H9 (cell line): ENCODE results near the gene WWC2. TPM values are rescaled to one million over a fixed set of nuclear protein-coding genes. Genes with fewer than 3 reads are reported as not detected.
A peak's percentile ranks its signal among the peaks of the same experiment; 100 is the strongest.

ENCODE experiments used
- DNase-seq: peaks from one replicate; pipeline ENCODE4 v3.0.0-alpha.2; 2017
- H2AFZ ChIP-seq: one replicate; pipeline ENCODE4 v1.6.1; 2013; ENCODE audit warnings: mild to moderate bottlenecking, low read length, control low read depth, moderate library complexity
- H2AK5ac ChIP-seq: 2 replicates; pipeline ENCODE4 v1.6.1; 2013; ENCODE audit warnings: low read length, control low read depth, mixed read lengths; ENCODE audit not compliant: insufficient read length
- H2BK120ac ChIP-seq: one replicate; pipeline ENCODE4 v1.6.1; 2013; ENCODE audit warnings: low read depth, mild to moderate bottlenecking, low read length, control low read depth, inconsistent platforms; ENCODE audit not compliant: poor library complexity, severe bottlenecking
- H2BK12ac ChIP-seq: 2 replicates; pipeline ENCODE4 v1.6.1; 2013; ENCODE audit warnings: low read length, control low read depth, mixed read lengths, low read depth; ENCODE audit not compliant: insufficient read length
- H2BK15ac ChIP-seq: 2 replicates; pipeline ENCODE4 v1.6.1; 2013; ENCODE audit warnings: low read depth, low read length, control low read depth
- H2BK20ac ChIP-seq: one replicate; pipeline ENCODE4 v1.6.1; 2013; ENCODE audit warnings: low read depth, mild to moderate bottlenecking, low read length, control low read depth, inconsistent platforms; ENCODE audit not compliant: poor library complexity, severe bottlenecking
- H2BK5ac ChIP-seq: 2 replicates; pipeline ENCODE4 v1.6.1; 2013; ENCODE audit warnings: low read length, control low read depth, mixed read lengths; ENCODE audit not compliant: insufficient read length
- H3K14ac ChIP-seq: 2 replicates; pipeline ENCODE4 v1.6.1; 2013; ENCODE audit warnings: low read length, control low read depth; ENCODE audit not compliant: insufficient read depth
- H3K18ac ChIP-seq: 2 replicates; pipeline ENCODE4 v1.6.1; 2013; ENCODE audit warnings: low read depth, mild to moderate bottlenecking, mixed read lengths, low read length, control low read depth; ENCODE audit not compliant: insufficient read length
- H3K23ac ChIP-seq: 2 replicates; pipeline ENCODE4 v1.6.1; 2013; ENCODE audit warnings: low read length, control low read depth, mixed read lengths, low read depth; ENCODE audit not compliant: insufficient read length
- H3K23me2 ChIP-seq: 2 replicates; pipeline ENCODE4 v1.6.1; 2013; ENCODE audit warnings: low read depth, mild to moderate bottlenecking, mixed read lengths, low read length, control low read depth; ENCODE audit not compliant: insufficient read length, poor library complexity, severe bottlenecking
- H3K27ac ChIP-seq: 2 replicates; pipeline ENCODE4 v1.5.1; 2013; ENCODE audit warnings: low read length, control low read depth, mixed read lengths, low read depth; ENCODE audit not compliant: insufficient read length
- H3K27me3 ChIP-seq: 2 replicates; pipeline ENCODE4 v1.6.1; 2013; ENCODE audit warnings: low read length, control low read depth, inconsistent platforms; ENCODE audit not compliant: insufficient read depth
- H3K4ac ChIP-seq: 2 replicates; pipeline ENCODE4 v1.6.1; 2013; ENCODE audit warnings: low read depth, mild to moderate bottlenecking, control low read depth, inconsistent platforms, low read length, moderate library complexity
- H3K4me1 ChIP-seq: 2 replicates; pipeline ENCODE4 v1.6.1; 2013; ENCODE audit warnings: low read length, control low read depth, inconsistent platforms; ENCODE audit not compliant: insufficient read depth
- H3K4me2 ChIP-seq: 2 replicates; pipeline ENCODE4 v1.6.1; 2013; ENCODE audit warnings: low read length, control low read depth, mixed read lengths; ENCODE audit not compliant: insufficient read length, insufficient read depth
- H3K56ac ChIP-seq: 2 replicates; pipeline ENCODE4 v1.6.1; 2013; ENCODE audit warnings: low read depth, mild to moderate bottlenecking, mixed read lengths, low read length, control low read depth; ENCODE audit not compliant: insufficient read length
- H3K79me1 ChIP-seq: 2 replicates; pipeline ENCODE4 v1.6.1; 2013; ENCODE audit warnings: low read depth, mild to moderate bottlenecking, moderate library complexity, low read length, control low read depth, inconsistent platforms; ENCODE audit not compliant: insufficient read depth, poor library complexity, severe bottlenecking
- H3K79me2 ChIP-seq: 2 replicates; pipeline ENCODE4 v1.6.1; 2013; ENCODE audit warnings: low read length, control low read depth, inconsistent platforms; ENCODE audit not compliant: insufficient read depth
- H3K9ac ChIP-seq: 2 replicates; pipeline ENCODE4 v1.6.1; 2013; ENCODE audit warnings: low read length, control low read depth, mixed read lengths; ENCODE audit not compliant: insufficient read length; ENCODE audit errors: extremely low read depth
- H3K9me3 ChIP-seq: one replicate; pipeline ENCODE4 v1.6.1; 2013; ENCODE audit warnings: low read depth, low read length, inconsistent platforms; ENCODE audit not compliant: control insufficient read depth
- H3T11ph ChIP-seq: one replicate; pipeline ENCODE4 v1.6.1; 2013; ENCODE audit warnings: mild to moderate bottlenecking, low read length, control low read depth, inconsistent platforms
- H4K20me1 ChIP-seq: one replicate; pipeline ENCODE4 v1.6.1; 2013; ENCODE audit not compliant: control insufficient read depth, insufficient read length, insufficient read depth
- H4K5ac ChIP-seq: 2 replicates; pipeline ENCODE4 v1.6.1; 2013; ENCODE audit warnings: low read depth, mild to moderate bottlenecking, mixed read lengths, low read length, control low read depth; ENCODE audit not compliant: insufficient read length
- H4K8ac ChIP-seq: replicated peaks from 2 replicates; pipeline ENCODE4 v1.6.1; 2013; ENCODE audit warnings: low read length, control low read depth, mixed read lengths, low read depth; ENCODE audit not compliant: insufficient read length
- H4K91ac ChIP-seq: 2 replicates; pipeline ENCODE4 v1.6.1; 2013; ENCODE audit warnings: low read depth, mild to moderate bottlenecking, moderate library complexity, mixed read lengths, low read length, control low read depth; ENCODE audit not compliant: insufficient read length
- H3K27ac Mint-ChIP-seq, 3 experiments: 2 replicates in 2 of 3; 3 replicates in 1 of 3; pipeline ENCODE4 v1.8.0; 2020 to 2021; ENCODE audit warnings: mixed read lengths in 3 of 3, mild to moderate bottlenecking in 1 of 3, moderate library complexity in 1 of 3
- H3K27me3 Mint-ChIP-seq: 2 replicates; pipeline ENCODE4 v1.8.0; 2021; ENCODE audit warnings: low read depth, mild to moderate bottlenecking, moderate library complexity, mixed read lengths
- H3K36me3 Mint-ChIP-seq, 3 experiments: 2 replicates in 2 of 3; 3 replicates in 1 of 3; pipeline ENCODE4 v1.8.0; 2020 to 2021; ENCODE audit warnings: low read depth in 3 of 3, mixed read lengths in 3 of 3; ENCODE audit not compliant: insufficient read depth in 1 of 3
- H3K4me1 Mint-ChIP-seq, 2 experiments: 2 replicates each; pipeline ENCODE4 v1.8.0; 2020; ENCODE audit warnings: mixed read lengths in 2 of 2
- H3K4me3 Mint-ChIP-seq, 2 experiments: 2 replicates in 1 of 2; 3 replicates in 1 of 2; pipeline ENCODE4 v1.8.0; 2020 to 2021; ENCODE audit warnings: mild to moderate bottlenecking in 2 of 2, mixed read lengths in 2 of 2, moderate library complexity in 1 of 2
- H3K9me3 Mint-ChIP-seq, 2 experiments: 2 replicates in 1 of 2; 3 replicates in 1 of 2; pipeline ENCODE4 v1.8.0; 2020; ENCODE audit warnings: mild to moderate bottlenecking in 2 of 2, mixed read lengths in 2 of 2, moderate library complexity in 1 of 2
- WGBS: extraction: QIAGEN DNeasy Blood & Tissue Kit; methylation state at CpG from one replicate; pipeline ENCODE4 v1.1.7; 2013; ENCODE audit warnings: missing lambda C conversion rate, low lambda C conversion rate, mixed read lengths; ENCODE audit not compliant: insufficient read length; ENCODE audit errors: extremely low coverage; 5-methylcytosine and 5-hydroxymethylcytosine counted together
- total RNA-seq: library from RNA; stranded (reverse); gene quantifications from 2 replicates; pipeline ENCODE4 v1.2.1, GENCODE V29; 2021
- TF ChIP-seq, protein P1 (sequence below): fragments of 200-600 bp; sonication (generic); conservative IDR thresholded peaks from 3 replicates; pipeline ENCODE4 v1.8.0; 2021; ENCODE audit warnings: antibody characterized with exemption, mild to moderate bottlenecking

Gene WWC2
- total RNA-seq, 1 experiment from 2014 or later: 106 TPM

DNA sequence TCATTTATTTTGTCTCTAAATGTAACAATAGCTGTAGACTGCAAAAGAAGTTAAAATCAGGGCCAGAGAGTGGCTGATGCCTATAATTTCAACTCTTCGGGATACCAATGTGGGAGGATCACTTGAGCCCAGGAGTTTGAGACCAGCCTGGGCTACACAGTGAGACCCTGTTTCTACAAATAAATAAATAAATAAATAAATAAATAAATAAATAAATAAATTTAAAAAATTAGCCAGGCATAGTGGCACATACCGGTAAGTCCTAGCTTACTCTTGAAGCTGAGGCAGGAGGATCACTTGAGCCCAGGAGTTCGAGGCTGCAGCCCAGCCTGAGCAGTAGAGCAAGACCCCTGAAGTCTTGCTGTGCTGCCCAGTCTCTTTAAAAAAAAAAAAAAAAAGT, 79.1 kb downstream of the WWC2 start:
- Histone ChIP-seq H3K27ac (no peak overlapping the region), H3K79me1 (peaks cover 9% of the 10 kb centered on the region), H4K91ac (no peak overlapping the region), H3K4ac (no peak overlapping the region), H2AFZ (no peak overlapping the region), H4K20me1 (no peaks in the 10 kb centered on the region), H2BK120ac (no peak overlapping the region), H2BK12ac (no peak overlapping the region), H2BK5ac (no peak overlapping the region), H3K56ac (no peak overlapping the region), H3T11ph (no peak overlapping the region), H4K8ac (no peak overlapping the region), H2BK20ac (no peak overlapping the region), H3K27me3 (no peaks in the 10 kb centered on the region), H3K9ac (no peak overlapping the region), H3K23ac (no peak overlapping the region), H3K4me2 (no peak overlapping the region), H4K5ac (no peak overlapping the region), H3K79me2 (peaks cover 13% of the 10 kb centered on the region; the same call in 1 of the 2 replicates), H3K23me2 (peaks cover 4% of the 10 kb centered on the region), H3K9me3 (no peaks in the 10 kb centered on the region), H3K14ac (no peak overlapping the region), H2AK5ac (no peak overlapping the region), H3K18ac (no peak overlapping the region), H2BK15ac (no peak overlapping the region), H3K4me1 (peaks cover 29% of the 10 kb centered on the region)
- H3K36me3 Mint-ChIP-seq: 0 out of 7 replicates have a peak, but pooled peaks cover 0 to 4% (median 0%) of the 10 kb centered on the region in 3 experiments
- peak overlapping the region in 1 of 3 experiments; percentile 31; a peak in 2 of 7 replicates for H3K27ac Mint-ChIP-seq
- no CpG with 5 or more reads among the region's 3 CpGs for WGBS
- TF ChIP-seq, protein P1, sequence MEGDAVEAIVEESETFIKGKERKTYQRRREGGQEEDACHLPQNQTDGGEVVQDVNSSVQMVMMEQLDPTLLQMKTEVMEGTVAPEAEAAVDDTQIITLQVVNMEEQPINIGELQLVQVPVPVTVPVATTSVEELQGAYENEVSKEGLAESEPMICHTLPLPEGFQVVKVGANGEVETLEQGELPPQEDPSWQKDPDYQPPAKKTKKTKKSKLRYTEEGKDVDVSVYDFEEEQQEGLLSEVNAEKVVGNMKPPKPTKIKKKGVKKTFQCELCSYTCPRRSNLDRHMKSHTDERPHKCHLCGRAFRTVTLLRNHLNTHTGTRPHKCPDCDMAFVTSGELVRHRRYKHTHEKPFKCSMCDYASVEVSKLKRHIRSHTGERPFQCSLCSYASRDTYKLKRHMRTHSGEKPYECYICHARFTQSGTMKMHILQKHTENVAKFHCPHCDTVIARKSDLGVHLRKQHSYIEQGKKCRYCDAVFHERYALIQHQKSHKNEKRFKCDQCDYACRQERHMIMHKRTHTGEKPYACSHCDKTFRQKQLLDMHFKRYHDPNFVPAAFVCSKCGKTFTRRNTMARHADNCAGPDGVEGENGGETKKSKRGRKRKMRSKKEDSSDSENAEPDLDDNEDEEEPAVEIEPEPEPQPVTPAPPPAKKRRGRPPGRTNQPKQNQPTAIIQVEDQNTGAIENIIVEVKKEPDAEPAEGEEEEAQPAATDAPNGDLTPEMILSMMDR: no peak
- no peak for DNase-seq
- no peaks in the 10 kb centered on the region; a peak in 3 of 5 replicates for H3K9me3 Mint-ChIP-seq
- H3K4me1 Mint-ChIP-seq: peaks cover 72 to 80% of the 10 kb centered on the region in 2 experiments
- H3K4me3 Mint-ChIP-seq: no peak overlapping the region
- no peaks in the 10 kb centered on the region for H3K27me3 Mint-ChIP-seq
